Measurements from ENCODE around the gene ALX4. TPM values are rescaled to one million over a fixed set of nuclear protein-coding genes. Genes with fewer than 3 reads are reported as not detected.

ALX4 gene
- total and polyA plus RNA-seq, 9 of the 15 experiments (the other 6 are each of a cell fraction or from before 2014, with no cell fraction given): 0.07 to 1.2 (median 0.33) TPM

- H3K79me2 ChIP-seq (ENCODE audit: control insufficient read depth, insufficient read depth, low read length): no peaks in the 10 kb centered on the region
- no peaks in the 10 kb centered on the region for H3K9me3 ChIP-seq (replicated peaks; ENCODE audit: control insufficient read depth, insufficient read depth, low read depth, low read length)
- H3K9me1 ChIP-seq (ENCODE audit: control insufficient read depth, insufficient read depth, low read length): no peaks in the 10 kb centered on the region
- no peak overlapping the region for H3K27ac ChIP-seq (ENCODE audit: extremely low read depth, low read depth, low read length)
- peaks cover 5 to 6% of the 10 kb centered on the region in 2 experiments; a peak in 3 of 5 replicates for H3K4me1 ChIP-seq (replicated peaks in 1 of 2; ENCODE audit: control insufficient read depth in 2 of 2, insufficient read depth in 2 of 2, low read length in 2 of 2)
- ChIA-PET CTCF (ENCODE audit: low intra/inter-chr PET ratio) (no interaction called here), POLR2A (no interaction called here)
- ATAC-seq (no peak), DNase-seq (ENCODE audit: extremely low read depth in 1 of 4, low spot score in 3 of 4) (no peak), FAIRE-seq (no peak)
- H3K9ac ChIP-seq (ENCODE audit: insufficient read depth in 1 of 2, low read depth in 2 of 2, low read length in 2 of 2): no peak overlapping the region
- H3K4me3 ChIP-seq: no peak overlapping the region
- H3K36me3 ChIP-seq (ENCODE audit: control insufficient read depth, insufficient read depth, low read length): no peaks in the 10 kb centered on the region
- whole genome bisulfite sequencing (ENCODE audit: insufficient coverage, low coverage, missing lambda C conversion rate): 10% methylated on average over 10 of the region's 12 CpGs
- H3K27me3 ChIP-seq (ENCODE audit: control insufficient read depth in 2 of 2, insufficient read depth in 2 of 2, low read length in 2 of 2): peaks cover 33 to 50% of the 10 kb centered on the region in 2 experiments
- in situ Hi-C loops (cut with MboI): no loop called here
- no peak overlapping the region for H2AFZ ChIP-seq (ENCODE audit: low read depth, low read length)
- 0 out of 2 replicates have a peak, but pooled peaks cover 2% of the 10 kb centered on the region for H4K20me1 ChIP-seq (replicated peaks; ENCODE audit: control insufficient read depth, insufficient read depth, low read length)
- no TSS peak for BruUV-seq (replicated peaks)
- H3K4me2 ChIP-seq (ENCODE audit: insufficient read depth, low read length): no peak overlapping the region
- intact Hi-C loops (cut with micrococcal nuclease): no loop called here
- TF ChIP-seq SP2 (IDR thresholded peaks at IDR 0.05; ENCODE audit: extremely low read depth, low read depth, low read length, poor library complexity, severe bottlenecking): no peak
- no peak for TF ChIP-seq CBX8 (IDR thresholded peaks at IDR 0.05; ENCODE audit: borderline replicate concordance, extremely low read depth, low read depth, low read length, poor library complexity, severe bottlenecking)
- TF ChIP-seq MECOM (CRISPR knock-in tag; IDR thresholded peaks at IDR 0.05): no peak
- no peak for TF ChIP-seq E2F1 (CRISPR knock-in tag; IDR thresholded peaks at IDR 0.05)
- TF ChIP-seq CHAMP1 (IDR thresholded peaks at IDR 0.05): no peak
- no peak for TF ChIP-seq ZBED1 (IDR thresholded peaks at IDR 0.05)
- TF ChIP-seq ZNF589 (CRISPR knock-in tag; IDR thresholded peaks at IDR 0.05; ENCODE audit: low read depth): no peak
- TF ChIP-seq TSC22D4 (tag; IDR thresholded peaks at IDR 0.05): no peak
- no peak for TF ChIP-seq GABPB2 (CRISPR knock-in tag; conservative IDR thresholded peaks at IDR 0.05)
- no peak for TF ChIP-seq SREBF1 (IDR thresholded peaks at IDR 0.05; ENCODE audit: borderline replicate concordance, low read depth, low read length)
- TF ChIP-seq TRIM25 (IDR thresholded peaks at IDR 0.05; ENCODE audit: borderline replicate concordance): no peak
- TF ChIP-seq ZNF740 (CRISPR knock-in tag; IDR thresholded peaks at IDR 0.05): no peak
- TF ChIP-seq ZNF740 (tag; IDR thresholded peaks at IDR 0.05): no peak
- no peak for TF ChIP-seq FUS (optimal IDR thresholded peaks at IDR 0.05; ENCODE audit: low read depth, low read length)
- no peak for TF ChIP-seq MED1 (CRISPR knock-in tag; IDR thresholded peaks at IDR 0.05; ENCODE audit: borderline replicate concordance)
- TF ChIP-seq NFATC3 (IDR thresholded peaks at IDR 0.05): no peak
- TF ChIP-seq ZNF212 (CRISPR knock-in tag; IDR thresholded peaks at IDR 0.05): no peak
These were observed 49.2 kb upstream of the ALX4 start for GRCh38 chr11:44359162-44359561.
